HG03045 (cell line): ENCODE results near the gene WDR26.
"Not testable (repeated sequence)": the region's sequence is repeated elsewhere in the genome, so short reads cannot be mapped to it uniquely, and the experiment has no call there.

ENCODE experiments used
- ATAC-seq: cut with Tn5 transposase; IDR thresholded peaks from one replicate; pipeline ENCODE4 v1.9.1; 2021; ENCODE audit warnings: mild to moderate bottlenecking, moderate library complexity; ENCODE audit not compliant: unreplicated experiment

The WDR26 gene

GRCh38 chr1:224434691-224435317 lies at the start of gene WDR26:
TSS of gene WDR26 (minus strand) at chr1:224434797.
- peak; percentile 87 for ATAC-seq

DNA sequence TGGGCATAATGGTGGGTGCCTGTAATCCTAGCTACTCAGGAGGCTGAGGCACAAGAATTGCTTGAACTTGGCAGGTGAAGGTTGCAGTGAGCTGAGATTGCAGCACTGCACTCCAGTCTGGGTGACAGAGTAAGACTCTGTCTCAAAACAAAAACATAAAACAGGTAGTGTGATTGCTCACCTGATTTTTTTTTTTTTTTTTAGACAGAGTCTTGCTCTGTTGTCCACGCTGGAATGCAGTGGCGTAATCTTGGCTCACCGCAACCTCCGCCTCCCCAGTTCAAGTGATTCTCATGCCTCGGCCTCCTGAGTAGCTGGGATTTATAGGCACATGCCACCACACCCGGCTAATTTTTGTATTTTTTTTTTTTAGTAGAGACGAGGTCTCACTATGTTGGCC lies 48.6 kb upstream of the WDR26 start:
- not testable (repeated sequence) for ATAC-seq

DNA sequence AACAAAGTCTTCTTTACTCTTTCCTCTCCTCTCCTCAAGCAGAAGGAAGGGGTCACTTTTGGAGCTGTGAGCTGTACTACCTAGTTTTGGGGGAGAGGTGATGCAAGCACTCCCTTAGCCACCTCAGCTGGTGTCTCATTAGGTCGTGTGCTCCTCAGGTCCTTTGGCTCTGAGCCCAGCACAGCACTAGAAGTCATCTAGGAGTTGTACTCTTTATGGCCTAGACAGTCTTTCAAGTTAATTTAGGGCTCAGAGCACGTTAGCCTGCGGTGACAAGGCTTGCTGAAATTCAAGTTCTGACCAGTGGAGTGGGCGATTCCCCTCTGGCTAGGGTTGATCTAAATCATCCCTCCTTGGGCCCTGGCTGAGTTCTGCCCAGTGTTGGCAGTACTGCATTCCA lies 48.0 kb upstream of the WDR26 start:
- no peak for ATAC-seq

GRCh38 chr1:224481601-224482000 lies 47.0 kb upstream of the WDR26 start:
- no peak for ATAC-seq

- not testable (repeated sequence) for ATAC-seq
Observed at GRCh38 chr1:224480888-224481459, 46.4 kb upstream of the WDR26 start.

GRCh38 chr1:224480200-224480599 lies 45.6 kb upstream of the WDR26 start:
- ATAC-seq = not testable (repeated sequence)

DNA sequence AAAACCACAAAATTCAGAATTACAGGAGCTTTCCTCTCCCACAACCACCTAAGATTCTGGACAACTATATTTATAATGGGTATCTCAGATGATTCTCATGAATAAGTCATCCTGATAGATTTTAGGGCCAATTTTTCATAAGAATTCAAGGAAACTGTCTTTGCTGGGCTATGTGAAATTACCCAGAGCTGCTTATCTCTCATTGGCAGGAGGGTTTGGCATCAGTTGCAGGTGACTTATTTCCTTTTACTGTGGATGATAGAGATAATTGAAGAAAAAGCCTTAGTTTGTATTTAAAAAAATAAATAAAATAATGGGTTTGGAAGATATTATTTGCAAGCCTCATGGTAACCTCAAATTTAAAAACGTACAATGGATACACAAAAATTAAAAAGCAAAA lies 38.2 kb upstream of the WDR26 start:
- no peak for ATAC-seq

GRCh38 chr1:224466154-224466553 lies 31.6 kb upstream of the WDR26 start:
- ATAC-seq = no peak

DNA sequence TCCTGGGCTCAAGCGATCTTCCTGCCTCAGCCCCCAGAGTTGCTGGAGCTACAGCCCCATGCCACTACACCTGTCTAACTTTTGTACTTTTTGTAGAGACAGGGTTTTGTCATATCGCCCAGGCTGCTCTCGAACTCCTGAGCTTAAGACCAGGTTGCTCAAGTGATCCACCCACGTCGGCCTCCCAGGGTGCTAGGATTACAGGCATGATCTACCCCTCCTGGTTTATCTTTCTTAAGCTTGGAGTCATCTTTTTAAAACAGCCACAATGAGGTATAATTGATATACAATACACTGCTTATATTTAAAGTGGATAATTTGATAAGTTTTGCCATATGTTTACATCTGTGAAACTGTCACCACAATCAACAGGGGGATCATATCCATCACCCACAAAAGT lies 25.4 kb upstream of the WDR26 start:
- ATAC-seq = no peak

DNA sequence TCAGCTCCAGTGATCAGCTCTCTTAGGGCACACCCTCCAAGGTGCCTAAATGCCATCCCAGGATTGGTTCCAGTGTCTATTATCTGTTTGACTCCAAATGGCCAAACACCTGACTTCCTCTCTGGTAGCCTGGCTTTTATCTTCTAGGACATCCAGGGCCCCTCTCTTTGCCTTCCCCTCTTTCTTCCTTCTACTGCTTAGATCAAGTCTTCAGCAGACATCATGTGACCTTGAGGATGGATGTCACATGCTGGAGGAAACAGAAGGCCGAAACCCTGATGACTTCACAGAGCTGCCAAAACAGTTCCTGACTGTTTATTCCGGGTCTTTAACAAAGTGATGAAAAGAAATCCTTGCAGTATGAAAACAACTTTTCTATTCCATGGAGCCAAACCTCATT lies 24.4 kb upstream of the WDR26 start:
- ATAC-seq = no peak

- no peak for ATAC-seq
Observed at GRCh38 chr1:224458296-224458695, 23.7 kb upstream of the WDR26 start.

GRCh38 chr1:224457782-224458144 lies 23.2 kb upstream of the WDR26 start:
- ATAC-seq = no peak

DNA sequence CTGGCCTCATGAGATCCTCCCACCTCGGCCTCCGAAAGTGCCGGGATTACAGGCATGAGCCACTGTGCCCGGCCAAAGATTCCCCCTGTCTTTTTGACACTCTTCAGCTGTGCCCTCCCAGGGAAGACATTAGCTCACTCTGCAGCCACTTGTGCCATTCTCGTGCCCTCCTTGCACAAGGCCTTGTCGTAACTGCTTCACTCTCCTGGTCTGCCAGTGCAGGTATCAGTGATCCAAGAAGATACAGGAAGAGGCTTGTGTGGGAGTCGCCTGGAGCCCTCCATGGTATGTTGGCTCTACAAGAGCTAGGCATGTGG lies 22.0 kb upstream of the WDR26 start:
- ATAC-seq = no peak

- ATAC-seq = no peak
Observed at GRCh38 chr1:224454402-224455055, 19.9 kb upstream of the WDR26 start.

GRCh38 chr1:224450561-224451350 lies 16.2 kb upstream of the WDR26 start:
- ATAC-seq = no peak

DNA sequence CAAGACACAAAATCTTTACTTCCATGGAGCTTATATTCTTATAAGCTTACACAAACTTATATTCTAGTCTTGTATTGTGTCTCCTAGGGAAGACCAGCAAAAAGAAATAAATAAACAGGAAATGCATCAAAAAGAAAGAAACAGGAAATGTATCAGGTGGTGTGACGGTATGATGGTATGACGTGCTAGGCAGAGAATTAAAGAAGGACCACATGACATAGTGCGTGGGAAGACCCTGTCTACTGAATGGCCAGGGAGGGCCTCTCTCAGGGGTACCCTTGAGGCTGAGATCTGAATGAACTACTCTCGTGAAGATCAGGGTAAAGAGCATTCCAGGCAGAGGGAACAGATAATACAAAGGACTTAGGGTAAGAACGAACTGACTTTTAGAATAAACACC lies 15.6 kb upstream of the WDR26 start:
- no peak for ATAC-seq

GRCh38 chr1:224448453-224449017 lies 13.9 kb upstream of the WDR26 start:
- ATAC-seq = no peak

DNA sequence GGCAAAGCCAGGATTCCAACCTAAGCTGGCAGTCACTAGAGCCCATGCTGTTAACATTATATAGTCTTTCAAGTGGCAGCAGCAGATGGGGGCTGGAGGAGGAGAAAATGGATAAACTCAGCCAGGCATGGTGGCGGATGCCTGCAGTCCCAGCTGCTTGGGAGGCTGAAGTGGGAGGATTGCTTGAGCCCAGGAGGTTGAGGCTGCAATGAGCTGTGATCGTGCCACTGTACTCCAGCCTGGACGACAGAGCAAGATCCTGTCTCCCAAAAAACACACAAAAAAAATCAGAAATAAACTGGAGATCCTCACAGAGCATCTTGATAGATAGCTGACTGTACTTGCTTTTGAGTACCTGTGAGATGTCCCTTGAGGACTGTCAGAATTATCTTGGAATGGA lies 13.4 kb upstream of the WDR26 start:
- ATAC-seq = no peak

DNA sequence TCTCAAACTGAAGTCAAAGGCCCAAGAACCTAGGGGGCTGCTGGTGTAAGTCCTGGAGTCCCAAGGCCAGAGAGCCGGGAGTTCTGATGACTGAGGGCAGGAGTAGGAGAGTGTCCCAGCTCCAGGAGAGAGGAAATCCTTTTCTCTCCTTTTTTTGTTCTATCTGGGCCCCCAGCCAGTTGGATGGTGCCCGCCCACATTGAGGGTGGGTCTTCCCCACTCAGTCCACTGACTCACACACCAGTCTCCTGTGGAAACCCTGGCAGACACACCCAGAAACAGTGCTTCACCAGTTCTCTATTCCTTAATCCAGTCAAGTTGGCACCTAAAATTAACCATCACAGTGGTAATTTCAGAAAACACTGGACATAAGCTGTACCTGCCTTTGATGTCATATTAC lies 12.7 kb upstream of the WDR26 start:
- no peak for ATAC-seq

DNA sequence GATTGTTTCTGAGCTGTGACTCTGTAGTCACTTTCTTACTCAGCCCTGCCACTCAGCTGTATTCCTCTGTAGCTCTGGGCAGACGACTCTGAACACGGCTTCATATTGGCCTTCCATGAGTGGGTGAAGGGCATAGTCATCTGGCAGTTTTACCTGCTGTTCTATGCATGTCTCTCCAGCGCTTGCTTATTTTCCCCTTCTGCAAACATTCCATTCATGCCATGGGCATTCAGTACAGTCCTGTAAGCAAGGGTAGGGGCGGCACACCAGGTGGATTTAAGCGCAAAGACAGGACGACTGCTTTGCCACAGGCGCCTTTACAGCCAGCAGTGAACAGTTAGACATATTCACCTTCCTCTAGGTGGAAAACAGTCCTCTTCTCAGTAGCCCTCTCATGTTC lies 4.4 kb upstream of the WDR26 start:
- ATAC-seq = no peak

- no peak for ATAC-seq
Observed at GRCh38 chr1:224435999-224436398, 1.4 kb upstream of the WDR26 start.

DNA sequence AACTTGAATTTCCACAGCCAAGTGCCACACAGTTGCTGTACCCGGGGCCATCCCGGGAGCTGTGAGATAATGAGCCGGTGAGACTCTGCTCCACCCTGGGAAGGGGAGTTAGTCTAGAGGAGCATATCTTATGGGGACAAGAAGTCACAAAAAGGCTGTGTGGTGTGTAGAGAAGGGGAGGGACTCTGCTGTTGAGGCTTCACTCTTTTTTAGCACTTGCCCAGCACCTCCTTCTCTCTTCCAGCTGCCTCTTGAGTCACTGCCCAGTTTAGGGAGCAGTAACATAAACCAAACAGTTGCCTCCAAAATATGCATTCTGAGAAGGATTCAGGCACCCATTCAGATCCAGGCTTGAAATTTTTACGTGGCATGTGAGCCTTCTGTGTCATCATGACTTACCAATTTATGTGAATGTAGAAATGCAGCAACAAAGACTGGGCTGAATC lies 744 bp upstream of the WDR26 start:
- peak; percentile 9 for ATAC-seq
